Measurements from ENCODE around the gene RXRB. TPM values are rescaled to one million over a fixed set of nuclear protein-coding genes. Genes with fewer than 3 reads are reported as not detected.

RXRB gene
- total and polyA plus RNA-seq, 7 donors: 15.6 to 33.2 (median 28.5) TPM

- peak overlapping the region in 1 of 4 donors; percentile 64 for H3K27ac ChIP-seq
- 82 to 88% methylated on average over 8 of the region's 8 CpGs for WGBS, 2 donors
- H3K4me1 ChIP-seq: peaks cover 0 to 42% (median 35%) of the 10 kb centered on the region in 4 donors
- H3K36me3 ChIP-seq: peaks cover 11 to 41% (median 25%) of the 10 kb centered on the region in 4 donors
- H3K9me3 ChIP-seq: no peaks in the 10 kb centered on the region
- DNase-seq: no peak
- intact Hi-C loops (cut with DNase I): no loop called here
- H3K27me3 ChIP-seq: peaks cover 0 to 18% (median 13%) of the 10 kb centered on the region in 3 donors
- no peak overlapping the region for H3K4me3 ChIP-seq
- TF ChIP-seq EP300 (IDR thresholded peaks at IDR 0.05) (no peak), POLR2AphosphoS5 (IDR thresholded peaks at IDR 0.05) (no peak)
These were observed 6.0 kb downstream of the RXRB start for GRCh38 chr6:33194431-33194979.

- H3K27ac ChIP-seq: peak overlapping the region; percentile 22 to 67 (median 60)
- DNase-seq: no peak
- TF ChIP-seq POLR2AphosphoS5 (IDR thresholded peaks at IDR 0.05): no peak
- TF ChIP-seq POLR2A (IDR thresholded peaks at IDR 0.05): no peak
- TF ChIP-seq CTCF (IDR thresholded peaks at IDR 0.05): no peak
- no peak for TF ChIP-seq EP300 (IDR thresholded peaks at IDR 0.05)
- intact Hi-C loops (cut with DNase I): no loop called here
- H3K4me3 ChIP-seq: peak overlapping the region in 3 of 4 donors; percentile 40 to 43 (median 40)
- peaks cover 11 to 41% (median 25%) of the 10 kb centered on the region in 4 donors for H3K36me3 ChIP-seq
- H3K4me1 ChIP-seq: peaks cover 0 to 33% (median 28%) of the 10 kb centered on the region in 4 donors
- no peaks in the 10 kb centered on the region for H3K9me3 ChIP-seq
- 64 to 81% methylated on average over 6 of the region's 6 CpGs for WGBS, 2 donors
- H3K27me3 ChIP-seq: peaks cover 0 to 18% (median 13%) of the 10 kb centered on the region in 3 donors
These were observed 6.8 kb downstream of the RXRB start for GRCh38 chr6:33193619-33194018.

GRCh38 chr6:33192671-33193602 lies 7.5 kb downstream of the RXRB start:
- intact Hi-C loops (cut with DNase I): no loop called here
- Histone ChIP-seq H3K36me3 (peaks cover 11 to 38% (median 25%) of the 10 kb centered on the region in 4 donors), H3K9me3 (no peaks in the 10 kb centered on the region), H3K4me1 (peaks cover 0 to 26% (median 21%) of the 10 kb centered on the region in 4 donors), H3K27ac (peak overlapping the region; percentile 22 to 67 (median 60)), H3K27me3 (peaks cover 0 to 18% (median 13%) of the 10 kb centered on the region in 3 donors), H3K4me3 (peak overlapping the region in 3 of 4 donors; percentile 40 to 43 (median 40))
- no peak for DNase-seq
- TF ChIP-seq POLR2AphosphoS5 (IDR thresholded peaks at IDR 0.05): peak in 1 of 4 donors; percentile 11
- TF ChIP-seq CTCF (IDR thresholded peaks at IDR 0.05): no peak
- 2 to 5% methylated on average over 72 of the region's 72 CpGs for WGBS, 2 donors

GRCh38 chr6:33192105-33192646 lies 8.3 kb downstream of the RXRB start, which contains the start of gene COL11A2:
Gene COL11A2, minus strand, starts transcription at chr6:33192467. Its CDS starts 227 bp downstream, at chr6:33192240.
- no peak for TF ChIP-seq POLR2AphosphoS5 (IDR thresholded peaks at IDR 0.05)
- no peak for TF ChIP-seq EP300 (IDR thresholded peaks at IDR 0.05)
- no peak for TF ChIP-seq CTCF (IDR thresholded peaks at IDR 0.05)
- no peak for TF ChIP-seq POLR2A (IDR thresholded peaks at IDR 0.05)
- Histone ChIP-seq H3K27ac (peak within 1 kb of the TSS; percentile 22 to 67 (median 60)), H3K27me3 (peaks cover 0 to 18% (median 13%) of the 10 kb centered on the region in 3 donors), H3K4me1 (peaks cover 0 to 19% (median 17%) of the 10 kb centered on the region in 4 donors), H3K36me3 (peaks cover 10 to 30% (median 25%) of the 10 kb centered on the region in 4 donors), H3K4me3 (peak within 1 kb of the TSS in 3 of 4 donors; percentile 40 to 43 (median 40)), H3K9me3 (no peaks in the 10 kb centered on the region)
- no peak for DNase-seq
- 5 to 6% methylated on average over 35 of the region's 35 CpGs for WGBS, 2 donors
- intact Hi-C loops (cut with DNase I): no loop called here

Measured in sigmoid colon (tissue), 7 donors.